GM18507 (cell line): Measurements from ENCODE around the gene CEP104.

Experiments used
- DNase-seq: peaks from one replicate; pipeline ENCODE4 v3.0.0; 2011; ENCODE audit warnings: low read depth; ENCODE audit not compliant: insufficient read length; ENCODE audit errors: extremely low spot score
- FAIRE-seq: peaks from 2 replicates; lab custom pipeline; 2011; peaks lifted over from hg19 to GRCh38; lab: Jason Lieb, UNC

Gene CEP104

GRCh38 chr1:3786468-3787348 lies 70.3 kb downstream of the CEP104 start:
- DNase-seq (no peak), FAIRE-seq (no peak)

GRCh38 chr1:3785456-3786157 lies 71.4 kb downstream of the CEP104 start:
- no peak for DNase-seq

GRCh38 chr1:3785045-3785444 lies 72.0 kb downstream of the CEP104 start:
- no peak for FAIRE-seq

More at GRCh38 chr1:3785456-3786157, 71.4 kb downstream of the CEP104 start:
- no peak for FAIRE-seq

GRCh38 chr1:3783651-3784474 lies 73.1 kb downstream of the CEP104 start:
- FAIRE-seq = no peak
- no peak for DNase-seq

More at GRCh38 chr1:3785045-3785444, 72.0 kb downstream of the CEP104 start:
- no peak for DNase-seq

- FAIRE-seq (no peak), DNase-seq (no peak)
Measured at GRCh38 chr1:3780901-3781300, 76.1 kb downstream of the CEP104 start.

GRCh38 chr1:3779912-3780416 lies 77.0 kb downstream of the CEP104 start:
- no peak for DNase-seq
- FAIRE-seq = no peak

- no peak for FAIRE-seq
Measured at GRCh38 chr1:3779265-3779911, 77.6 kb downstream of the CEP104 start.

GRCh38 chr1:3778590-3779264 lies 78.3 kb downstream of the CEP104 start:
- DNase-seq = no peak
- FAIRE-seq = no peak

More at GRCh38 chr1:3779265-3779911, 77.6 kb downstream of the CEP104 start:
- DNase-seq = no peak

GRCh38 chr1:3777647-3778589 lies 79.1 kb downstream of the CEP104 start:
- FAIRE-seq = no peak
- DNase-seq = no peak

- FAIRE-seq = no peak
- DNase-seq = no peak
Measured at GRCh38 chr1:3777078-3777547, 79.9 kb downstream of the CEP104 start.

- DNase-seq (no peak), FAIRE-seq (no peak)
Measured at GRCh38 chr1:3776231-3776961, 80.6 kb downstream of the CEP104 start.

GRCh38 chr1:3775490-3776230 lies 81.4 kb downstream of the CEP104 start:
- DNase-seq (peak; percentile 73), FAIRE-seq (peak; percentile 65)

GRCh38 chr1:3774946-3775489 lies 82.0 kb downstream of the CEP104 start:
- DNase-seq = no peak
- FAIRE-seq = no peak

GRCh38 chr1:3774276-3774945 lies 82.6 kb downstream of the CEP104 start:
- FAIRE-seq (no peak), DNase-seq (no peak)

GRCh38 chr1:3773572-3774275 lies 83.3 kb downstream of the CEP104 start:
- no peak for FAIRE-seq
- no peak for DNase-seq
